GM23338 (cell line): ENCODE data around the gene MYO3B. TPM values are rescaled to one million over a fixed set of nuclear protein-coding genes. Genes with fewer than 3 reads are reported as not detected.

Experiments used
- ATAC-seq: fragments of 200-7000 bp; cut with Tn5 transposase; 3 replicates; pipeline ENCODE4 v1.9.1; 2020
- DNase-seq: peaks from one replicate; pipeline ENCODE4 v3.0.0-alpha.2; 2015; ENCODE audit warnings: low spot score
- H2AFZ ChIP-seq: fragments of 200-600 bp; sonication (generic); 2 replicates; pipeline ENCODE4 v1.8.0; 2016; ENCODE audit warnings: antibody characterized with exemption, mild to moderate bottlenecking, moderate library complexity
- H3F3A ChIP-seq: fragments of 200-600 bp; sonication (generic); replicated peaks from 2 replicates; pipeline ENCODE4 v1.8.0; 2017; ENCODE audit warnings: antibody characterized with exemption, mixed run types, low read depth
- H3K27ac ChIP-seq: fragments of 200-600 bp; sonication (generic); 2 replicates; pipeline ENCODE4 v1.6.1; 2016; ENCODE audit warnings: low read depth
- H3K27me3 ChIP-seq: fragments of 200-600 bp; sonication (generic); 2 replicates; pipeline ENCODE4 v1.8.0; 2016; ENCODE audit warnings: mild to moderate bottlenecking, mixed run types, moderate library complexity; ENCODE audit not compliant: insufficient read depth
- H3K36me3 ChIP-seq: fragments of 200-600 bp; sonication (generic); 2 replicates; pipeline ENCODE4 v1.8.0; 2016; ENCODE audit warnings: mild to moderate bottlenecking; ENCODE audit not compliant: insufficient read depth
- H3K4me1 ChIP-seq: fragments of 200-600 bp; sonication (generic); 2 replicates; pipeline ENCODE4 v1.8.0; 2016; ENCODE audit warnings: mild to moderate bottlenecking, moderate library complexity; ENCODE audit not compliant: insufficient read depth
- H3K4me2 ChIP-seq: fragments of 200-600 bp; sonication (generic); 2 replicates; pipeline ENCODE4 v1.7.1; 2017; ENCODE audit warnings: mixed run types
- H3K4me3 ChIP-seq: fragments of 200-600 bp; sonication (generic); 2 replicates; pipeline ENCODE4 v1.6.1; 2016; ENCODE audit warnings: mixed run types
- H3K79me2 ChIP-seq: fragments of 200-600 bp; sonication (generic); replicated peaks from 2 replicates; pipeline ENCODE4 v1.8.0; 2017; ENCODE audit warnings: mild to moderate bottlenecking; ENCODE audit not compliant: insufficient read depth
- H3K9me2 ChIP-seq: fragments of 200-600 bp; sonication (generic); 2 replicates; pipeline ENCODE4 v1.8.0; 2017; ENCODE audit not compliant: insufficient read depth
- H4K20me1 ChIP-seq: fragments of 200-600 bp; sonication (generic); replicated peaks from 2 replicates; pipeline ENCODE4 v1.8.0; 2017; ENCODE audit warnings: mild to moderate bottlenecking; ENCODE audit not compliant: insufficient read depth
- H3K27ac Mint-ChIP-seq: 2 replicates; pipeline ENCODE4 v1.8.0; 2020; ENCODE audit warnings: inconsistent platforms, mild to moderate bottlenecking, moderate library complexity, mixed read lengths
- H3K27me3 Mint-ChIP-seq: 3 replicates; pipeline ENCODE4 v1.8.0; 2022; ENCODE audit warnings: low read depth, mild to moderate bottlenecking, moderate library complexity, mixed read lengths, inconsistent platforms; ENCODE audit not compliant: insufficient read depth, poor library complexity
- H3K36me3 Mint-ChIP-seq: 3 replicates; pipeline ENCODE4 v1.8.0; 2021; ENCODE audit warnings: low read depth, mild to moderate bottlenecking, inconsistent platforms, moderate library complexity, mixed read lengths
- H3K4me1 Mint-ChIP-seq: 3 replicates; pipeline ENCODE4 v1.8.0; 2020; ENCODE audit warnings: mild to moderate bottlenecking, inconsistent platforms, mixed read lengths
- H3K4me3 Mint-ChIP-seq: 3 replicates; pipeline ENCODE4 v1.8.0; 2021; ENCODE audit warnings: moderate library complexity, mild to moderate bottlenecking, inconsistent platforms, mixed read lengths
- H3K9me3 Mint-ChIP-seq: 3 replicates; pipeline ENCODE4 v1.8.0; 2020; ENCODE audit warnings: moderate library complexity, mild to moderate bottlenecking, inconsistent platforms, mixed read lengths
- CREB1 ChIP-seq: fragments of 250-450 bp; sonication (Bioruptor Pico); IDR thresholded peaks from 2 replicates; pipeline ENCODE4 v1.5.0; 2020; ENCODE audit warnings: low read depth, mild to moderate bottlenecking, moderate library complexity
- CTCF ChIP-seq, 2 experiments: fragments of 200-600 bp in 1 of 2; sonication (generic) in 1 of 2; conservative IDR thresholded peaks; 2 replicates each; pipeline versions ENCODE4 v1.5.1 to v1.6.1; 2016 to 2017; ENCODE audit warnings: antibody characterized with exemption in 2 of 2, low read depth in 2 of 2, mild to moderate bottlenecking in 2 of 2, moderate library complexity in 1 of 2
- ETS1 ChIP-seq: IDR thresholded peaks from 2 replicates; pipeline ENCODE4 v1.6.1; 2016; ENCODE audit warnings: antibody characterized with exemption
- EZH2 ChIP-seq: fragments of 200-600 bp; sonication (generic); IDR thresholded peaks from one replicate; pipeline ENCODE4 v1.8.0; 2017; ENCODE audit warnings: antibody characterized with exemption, mild to moderate bottlenecking, low read depth; ENCODE audit not compliant: unreplicated experiment
- NANOG ChIP-seq: IDR thresholded peaks from 2 replicates; pipeline ENCODE4 v1.6.1; 2016; ENCODE audit warnings: antibody characterized with exemption, borderline replicate concordance
- POLR2AphosphoS5 ChIP-seq: IDR thresholded peaks from 2 replicates; pipeline ENCODE4 v1.6.1; 2016; ENCODE audit warnings: antibody characterized with exemption, low read depth
- REST ChIP-seq: IDR thresholded peaks from one replicate; pipeline ENCODE4 v1.6.1; 2018; ENCODE audit warnings: antibody characterized with exemption; ENCODE audit not compliant: unreplicated experiment
- STAT1 ChIP-seq: IDR thresholded peaks from one replicate; pipeline ENCODE4 v1.6.1; 2016; ENCODE audit warnings: antibody characterized with exemption; ENCODE audit not compliant: unreplicated experiment
- ZNF114 ChIP-seq: fragments of 250-450 bp; sonication (Bioruptor Pico); IDR thresholded peaks from 2 replicates; pipeline ENCODE4 v1.5.0; 2020; ENCODE audit warnings: mild to moderate bottlenecking, moderate library complexity
- ZNF331 ChIP-seq: fragments of 250-450 bp; sonication (Bioruptor Pico); IDR thresholded peaks from 2 replicates; pipeline ENCODE4 v1.5.0; 2020; ENCODE audit warnings: low read depth, mild to moderate bottlenecking, moderate library complexity
- polyA plus RNA-seq: library from polyadenylated mRNA; unstranded; fragments of >200 nt; fragmentation: Nextera tagmentation; extraction: Ambion mirVana; gene quantifications from 2 replicates; pipeline ENCODE4 v1.2.1, GENCODE V29; 2016
- total RNA-seq: library from RNA; depleted of rRNA; stranded (reverse); fragments of >200 nt; shearing (Covaris generic); gene quantifications from 2 replicates; pipeline ENCODE4 v1.2.3, GENCODE V29; 2014

MYO3B gene
- total and polyA plus RNA-seq, 2 experiments from 2014 or later = 0.42 TPM; not detected in 1

- Histone ChIP-seq H3K9me2 (peaks cover 2% of the 10 kb centered on the region; the same call in 1 of the 2 replicates), H3K27ac (no peak overlapping the region), H3K4me3 (no peak overlapping the region), H3F3A (no peaks in the 10 kb centered on the region), H3K27me3 (no peaks in the 10 kb centered on the region), H3K4me2 (peak overlapping the region; percentile 27), H2AFZ (peak overlapping the region; percentile 53), H3K79me2 (no peaks in the 10 kb centered on the region), H4K20me1 (no peaks in the 10 kb centered on the region), H3K36me3 (no peaks in the 10 kb centered on the region), H3K4me1 (peaks cover 8% of the 10 kb centered on the region)
- H3K4me3 Mint-ChIP-seq = no peak overlapping the region
- H3K9me3 Mint-ChIP-seq = no peaks in the 10 kb centered on the region
- peak; percentile 97 for ATAC-seq
- no peaks in the 10 kb centered on the region for H3K36me3 Mint-ChIP-seq
- H3K27ac Mint-ChIP-seq = no peak overlapping the region
- TF ChIP-seq STAT1 = no peak
- TF ChIP-seq CTCF (conservative IDR thresholded peaks at IDR 0.05; ENCODE audit: low read depth in 2 of 2) = no peak
- TF ChIP-seq CREB1 (CRISPR knock-in tag) = no peak
- no peak for TF ChIP-seq REST
- no peak for TF ChIP-seq NANOG
- H3K4me1 Mint-ChIP-seq = peaks cover 13% of the 10 kb centered on the region
- peaks cover 5% of the 10 kb centered on the region for H3K27me3 Mint-ChIP-seq
- peak; percentile 61 for DNase-seq
Measured at GRCh38 chr2:170530284-170530745, 352.4 kb downstream of the MYO3B start.

- peak; percentile 28; the same call in 1 of the 3 replicates for ATAC-seq
- H3K4me3 Mint-ChIP-seq = no peak overlapping the region
- TF ChIP-seq ZNF331 (no peak), ZNF114 (CRISPR knock-in tag) (no peak), POLR2AphosphoS5 (no peak), CREB1 (CRISPR knock-in tag) (no peak), ETS1 (no peak), EZH2 (no peak), NANOG (no peak), CTCF (conservative IDR thresholded peaks at IDR 0.05; ENCODE audit: low read depth in 2 of 2) (no peak)
Measured at GRCh38 chr2:170530803-170531564, 353.0 kb downstream of the MYO3B start.

More at GRCh38 chr2:170530803-170531564, 353.0 kb downstream of the MYO3B start:
- no peaks in the 10 kb centered on the region for H3F3A ChIP-seq
- no peaks in the 10 kb centered on the region for H3K36me3 ChIP-seq
- H3K4me2 ChIP-seq = 0 out of 2 replicates have a peak overlapping the region, but pooled peaks have one; percentile 27
- peaks cover 13% of the 10 kb centered on the region for H3K4me1 Mint-ChIP-seq
- H4K20me1 ChIP-seq = no peaks in the 10 kb centered on the region
- no peak overlapping the region for H3K27ac ChIP-seq
- H3K9me2 ChIP-seq = 0 out of 2 replicates have a peak, but pooled peaks cover 2% of the 10 kb centered on the region
- no peak overlapping the region for H3K4me3 ChIP-seq
- no peaks in the 10 kb centered on the region for H3K9me3 Mint-ChIP-seq
- H3K27ac Mint-ChIP-seq = no peak overlapping the region
- H2AFZ ChIP-seq = peak overlapping the region; percentile 53
- no peaks in the 10 kb centered on the region for H3K79me2 ChIP-seq
- no peaks in the 10 kb centered on the region for H3K36me3 Mint-ChIP-seq
- peaks cover 8% of the 10 kb centered on the region for H3K4me1 ChIP-seq
- no peaks in the 10 kb centered on the region for H3K27me3 ChIP-seq
- H3K27me3 Mint-ChIP-seq = peaks cover 5% of the 10 kb centered on the region
- DNase-seq = no peak
